Liver (tissue), 3 donors: ENCODE results near the gene SCARB1.

Source experiments
- CTCF ChIP-seq: fragments of 150-350 bp; IDR thresholded peaks from 2 replicates; pipeline ENCODE4 v1.5.1; 2017; ENCODE audit warnings: improper control_type of control experiment, low read depth, low read length; ENCODE audit not compliant: missing input control
- EGR1 ChIP-seq, 2 donors: IDR thresholded peaks; 2 replicates each; pipeline ENCODE4 v1.6.1; 2016 to 2018; ENCODE audit warnings: antibody characterized with exemption in 2 of 2, low read depth in 2 of 2
- FOXA1 ChIP-seq: IDR thresholded peaks from 2 replicates; pipeline ENCODE4 v1.6.1; 2016; ENCODE audit warnings: antibody characterized with exemption
- GABPA ChIP-seq, 2 donors: IDR thresholded peaks in 1 of 2; conservative IDR thresholded peaks in 1 of 2; 2 replicates each; pipeline ENCODE4 v1.6.1; 2016; ENCODE audit warnings: antibody characterized with exemption in 2 of 2, mild to moderate bottlenecking in 1 of 2, moderate library complexity in 1 of 2
- HNF4A ChIP-seq, 2 donors: conservative IDR thresholded peaks; 2 replicates each; pipeline ENCODE4 v1.6.1; 2016; ENCODE audit warnings: antibody characterized with exemption in 2 of 2, mild to moderate bottlenecking in 2 of 2
- JUND ChIP-seq, 2 donors: IDR thresholded peaks; 2 replicates each; pipeline ENCODE4 v1.6.1; 2016; ENCODE audit warnings: antibody characterized with exemption in 2 of 2
- NR2F2 ChIP-seq: IDR thresholded peaks from 2 replicates; pipeline ENCODE4 v1.6.1; 2016; ENCODE audit warnings: antibody characterized with exemption
- RAD21 ChIP-seq, 2 donors: IDR thresholded peaks; 2 replicates each; pipeline ENCODE4 v1.6.1; 2016; ENCODE audit warnings: antibody characterized with exemption in 2 of 2, mild to moderate bottlenecking in 2 of 2
- REST ChIP-seq: IDR thresholded peaks from 2 replicates; pipeline ENCODE4 v1.6.1; 2016; ENCODE audit warnings: antibody characterized with exemption, mild to moderate bottlenecking
- SP1 ChIP-seq: IDR thresholded peaks from 2 replicates; pipeline ENCODE4 v1.6.1; 2018; ENCODE audit warnings: antibody characterized with exemption, mild to moderate bottlenecking
- TAF1 ChIP-seq: conservative IDR thresholded peaks from 2 replicates; pipeline ENCODE4 v1.6.1; 2016; ENCODE audit warnings: antibody characterized with exemption, mild to moderate bottlenecking
- YY1 ChIP-seq: IDR thresholded peaks from 2 replicates; pipeline ENCODE4 v1.6.1; 2016; ENCODE audit warnings: antibody characterized with exemption, mild to moderate bottlenecking
- ZBTB33 ChIP-seq: IDR thresholded peaks from 2 replicates; pipeline ENCODE4 v1.6.1; 2016; ENCODE audit warnings: antibody characterized with exemption
- TF ChIP-seq, protein P1 (sequence below): IDR thresholded peaks from 2 replicates; pipeline ENCODE4 v1.6.1; 2016; ENCODE audit warnings: antibody characterized with exemption
- donor health status: healthy.
- donor health status: healthy.

- TF ChIP-seq CTCF (no peak), YY1 (no peak), FOXA1 (no peak), ZBTB33 (no peak), SP1 (no peak), EGR1 (IDR thresholded peaks at IDR 0.05; ENCODE audit: low read depth in 2 of 2) (no peak), TAF1 (no peak), RAD21 (IDR thresholded peaks at IDR 0.05) (no peak), JUND (IDR thresholded peaks at IDR 0.05) (no peak), HNF4A (conservative IDR thresholded peaks at IDR 0.05) (no peak), REST (no peak), NR2F2 (no peak), GABPA (IDR thresholded peaks at IDR 0.05 in 1 of 2, conservative IDR thresholded peaks at IDR 0.05 in 1 of 2) (no peak)
- TF ChIP-seq, protein P1, sequence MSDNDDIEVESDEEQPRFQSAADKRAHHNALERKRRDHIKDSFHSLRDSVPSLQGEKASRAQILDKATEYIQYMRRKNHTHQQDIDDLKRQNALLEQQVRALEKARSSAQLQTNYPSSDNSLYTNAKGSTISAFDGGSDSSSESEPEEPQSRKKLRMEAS: no peak
Measured at GRCh38 chr12:124731869-124732268, 131.8 kb downstream of the SCARB1 start.
